Dedifferentiated amniotic fluid mesenchymal stem cell (primary cell): ENCODE measurements around the gene TBC1D9B.

Experiments used
- DNase-seq: peaks from one replicate; pipeline ENCODE4 v3.0.0-alpha.2; 2016; ENCODE audit errors: extremely low spot score

Gene TBC1D9B

GRCh38 chr5:179907556-179908324, at the start of gene TBC1D9B:
Gene TBC1D9B, minus strand, starts transcription at chr5:179907897. Its CDS starts 76 bp downstream, at chr5:179907821.
- peak; percentile 30 for DNase-seq

DNA sequence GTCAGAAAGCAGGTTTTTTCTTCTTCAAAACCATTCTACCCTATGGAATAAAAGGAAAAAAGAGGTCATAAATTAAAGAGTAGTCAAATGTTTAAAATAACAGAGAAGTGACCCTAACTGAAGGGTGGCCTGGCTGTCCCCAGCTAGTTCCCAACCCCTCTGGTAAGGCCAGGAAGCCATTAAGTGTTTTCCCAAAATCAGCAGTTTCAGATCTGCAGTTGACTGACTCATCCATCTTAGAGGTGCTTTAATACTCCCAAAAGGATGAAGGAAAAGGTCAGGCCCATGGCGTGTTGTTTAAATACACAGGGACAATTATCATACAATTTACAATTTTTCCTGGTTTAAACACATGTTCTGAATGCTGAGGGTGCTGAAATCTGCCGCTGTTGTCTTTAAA, 47.9 kb upstream of the TBC1D9B start:
- no peak for DNase-seq

- DNase-seq = no peak
Measured at GRCh38 chr5:179955062-179955461, 47.4 kb upstream of the TBC1D9B start.

- DNase-seq = no peak
Measured at GRCh38 chr5:179954434-179954833, 46.7 kb upstream of the TBC1D9B start.

GRCh38 chr5:179953987-179954386, 46.3 kb upstream of the TBC1D9B start:
- no peak for DNase-seq

DNA sequence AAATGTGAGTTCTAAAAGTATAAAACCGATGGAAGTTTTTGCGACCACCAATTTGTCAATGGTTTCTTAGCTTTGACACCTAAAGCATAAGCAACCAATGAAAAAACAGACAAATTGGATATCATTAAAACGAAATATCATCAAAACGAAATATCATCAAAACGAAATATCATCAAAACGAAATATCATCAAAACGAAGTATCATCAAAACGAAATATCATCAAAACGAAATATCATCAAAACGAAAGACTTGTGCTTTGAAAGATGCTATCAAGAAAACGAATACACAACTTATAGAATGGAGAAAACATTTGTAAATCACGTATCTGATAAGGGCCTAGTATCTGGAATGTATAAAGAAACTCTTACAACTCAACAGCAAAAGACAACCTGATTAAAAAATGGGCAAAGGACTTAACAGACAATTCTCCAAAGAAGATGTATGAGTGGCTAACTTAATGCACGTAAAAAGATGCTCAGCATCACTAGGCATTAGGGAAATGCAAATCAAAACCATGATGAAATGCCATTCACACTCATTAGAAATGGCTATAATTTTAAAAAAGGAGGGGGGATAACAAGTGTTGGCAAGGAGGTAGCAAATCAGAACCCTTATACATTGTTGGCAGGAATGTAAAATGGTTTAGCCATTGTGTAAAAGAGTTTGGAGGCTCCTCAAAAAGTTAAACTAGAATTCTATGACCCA, 29.4 kb upstream of the TBC1D9B start:
- DNase-seq = no peak

- no peak for DNase-seq
Measured at GRCh38 chr5:179930788-179931473, 23.2 kb upstream of the TBC1D9B start.

DNA sequence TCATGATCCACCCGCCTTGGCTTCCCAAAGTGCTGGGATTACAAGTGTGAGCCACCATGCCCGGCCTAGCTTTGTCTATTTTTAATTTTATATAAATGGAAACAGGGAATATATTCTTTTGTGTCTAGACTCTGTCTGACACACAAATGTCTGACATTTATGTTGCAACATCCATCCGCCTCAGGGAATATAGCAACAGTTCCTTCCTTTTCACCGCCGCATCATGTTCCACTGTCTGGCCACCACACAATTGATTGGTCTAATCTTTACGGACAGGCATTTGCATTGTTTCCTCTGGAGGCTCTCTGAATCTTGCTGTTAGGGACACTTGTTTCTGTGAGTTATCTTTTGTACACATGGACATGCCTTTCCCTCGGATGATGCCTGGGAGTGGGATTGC, 20.1 kb upstream of the TBC1D9B start:
- no peak for DNase-seq

DNA sequence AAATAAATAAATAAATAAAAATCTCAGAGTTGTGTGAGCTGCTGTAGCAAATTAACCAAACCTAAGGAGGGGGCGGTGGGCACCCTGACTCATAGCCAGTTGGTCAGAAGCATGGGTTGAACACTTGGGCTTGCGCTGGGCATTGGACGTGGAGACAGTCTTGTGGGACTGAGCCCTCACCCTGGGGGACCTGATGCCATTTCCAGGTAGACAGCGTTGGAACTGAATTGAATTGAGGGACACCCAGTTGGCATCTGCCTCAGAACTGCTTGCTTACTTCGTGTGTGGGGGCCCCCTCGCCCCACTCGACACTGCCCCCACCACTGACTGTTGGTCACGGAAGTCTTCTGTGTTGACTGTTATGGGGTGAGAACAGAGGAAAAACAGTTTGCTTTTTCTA, 19.0 kb upstream of the TBC1D9B start:
- DNase-seq = no peak

- no peak for DNase-seq
Measured at GRCh38 chr5:179923436-179923835, 15.7 kb upstream of the TBC1D9B start.

DNA sequence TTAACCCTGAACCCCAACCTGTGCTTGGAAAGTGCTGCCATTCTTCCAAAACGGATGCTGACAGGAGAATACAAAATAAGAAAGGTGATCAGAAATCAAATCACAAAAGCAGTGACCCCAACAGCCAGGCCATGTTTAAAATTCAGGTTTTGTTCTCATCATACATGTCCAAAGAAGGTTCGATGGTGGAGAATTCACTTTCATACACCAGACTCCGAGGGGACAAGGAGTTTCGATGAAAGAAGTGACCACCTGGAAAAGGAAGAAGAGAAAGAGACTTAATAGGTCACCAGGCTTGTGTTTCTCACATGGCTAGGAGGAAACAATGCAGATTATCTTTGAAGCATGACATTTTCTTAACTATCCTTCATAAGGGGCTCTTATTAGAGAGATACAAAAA, 12.5 kb upstream of the TBC1D9B start:
- no peak for DNase-seq

GRCh38 chr5:179919487-179920060, 11.9 kb upstream of the TBC1D9B start:
- no peak for DNase-seq

DNA sequence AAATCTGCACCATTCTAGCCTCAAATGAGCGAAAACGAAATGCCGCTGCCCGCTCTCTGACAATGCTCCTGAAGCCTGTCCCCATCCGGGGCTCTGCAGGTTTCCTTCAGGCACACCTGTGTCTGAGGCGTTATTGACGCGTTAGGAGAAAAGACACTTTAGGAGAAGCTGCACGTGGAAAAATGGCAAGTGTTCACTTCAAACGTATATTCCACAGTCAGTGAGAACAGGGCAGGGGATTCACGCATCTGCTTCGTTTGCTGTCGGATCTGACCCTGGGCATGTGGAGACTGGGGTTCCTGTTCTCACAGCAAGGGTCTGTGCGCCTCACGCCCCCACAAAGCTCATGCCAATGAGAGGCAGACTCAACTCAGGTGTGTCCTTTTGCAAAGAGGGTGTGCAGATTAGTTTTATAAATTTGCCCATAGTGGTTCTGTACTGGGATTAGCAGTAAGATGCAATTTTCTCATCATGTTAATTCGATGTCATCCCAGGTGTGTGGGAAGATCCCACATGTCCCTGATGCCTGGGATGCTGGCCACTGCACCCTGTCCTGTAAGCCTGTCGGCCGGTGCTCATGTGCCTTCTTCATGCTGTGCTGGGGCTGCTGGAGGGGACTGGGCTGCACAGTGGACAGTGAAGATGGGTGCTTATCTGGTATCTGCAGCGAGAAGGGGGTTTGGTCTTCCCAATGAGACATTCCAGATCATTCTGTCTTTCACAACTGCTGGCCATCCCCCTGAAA, 11.2 kb upstream of the TBC1D9B start:
- no peak for DNase-seq

GRCh38 chr5:179916523-179916922, 8.8 kb upstream of the TBC1D9B start:
- DNase-seq = no peak

GRCh38 chr5:179915406-179915935, 7.8 kb upstream of the TBC1D9B start:
- DNase-seq = no peak

- DNase-seq = no peak
Measured at GRCh38 chr5:179914032-179914755, 6.5 kb upstream of the TBC1D9B start.

GRCh38 chr5:179913461-179913860, 5.8 kb upstream of the TBC1D9B start:
- no peak for DNase-seq

- DNase-seq = no peak
Measured at GRCh38 chr5:179912951-179913350, 5.3 kb upstream of the TBC1D9B start.

GRCh38 chr5:179912386-179912785, 4.7 kb upstream of the TBC1D9B start:
- no peak for DNase-seq

DNA sequence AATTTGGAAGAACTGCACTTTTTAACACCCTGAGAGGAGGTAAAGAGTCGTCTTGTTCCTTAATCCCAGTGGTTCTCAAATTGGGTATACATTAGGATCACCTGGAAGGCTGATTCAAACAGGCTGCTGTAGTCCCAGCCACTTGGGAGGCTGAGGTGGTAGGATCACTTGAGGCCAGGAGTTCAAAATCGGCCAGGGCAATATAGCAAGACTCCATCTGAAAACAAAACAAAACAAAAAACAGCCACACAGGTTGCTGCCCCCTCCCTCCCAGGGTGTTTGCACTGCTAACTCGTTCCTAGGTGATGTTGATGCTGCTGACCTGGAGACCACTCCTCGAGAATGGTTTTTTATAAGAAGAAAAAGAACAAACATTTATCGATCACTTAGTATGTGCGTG, 1.5 kb upstream of the TBC1D9B start:
- no peak for DNase-seq

DNA sequence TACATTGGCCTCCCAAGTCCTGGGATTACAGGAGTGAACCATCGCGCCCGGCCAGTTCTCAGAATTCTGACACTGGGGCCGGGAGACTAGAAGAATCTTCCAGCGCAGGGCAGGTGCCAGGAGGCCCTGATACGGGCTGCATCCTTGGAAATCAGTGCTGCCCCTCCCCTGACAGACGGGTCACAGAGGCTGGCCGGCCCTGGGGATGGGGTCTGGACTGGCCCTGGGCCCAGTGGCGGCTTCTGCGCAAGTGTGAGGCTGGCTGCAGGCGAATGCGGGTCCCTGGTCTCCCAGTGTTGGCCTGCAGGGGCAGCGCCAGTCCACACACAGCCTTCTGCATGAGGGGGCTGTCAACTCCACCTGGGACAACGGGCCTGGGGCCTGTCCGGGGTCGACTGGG, 831 bp upstream of the TBC1D9B start:
- DNase-seq = no peak
